Activated T-helper 2 cell treated with anti-CD3 and anti-CD28 coated beads, Interferon-gamma antibody, Interleukin-2, Interleukin-4, amounts not matched to agents 10 μg/mL and 5 μg/mL and 100 μg/mL, durations not matched to agents 14 hours and 24 hours and 36 hours (primary cell): Measurements from ENCODE around the gene PIK3CD. TPM values are rescaled to one million over a fixed set of nuclear protein-coding genes. Genes with fewer than 3 reads are reported as not detected.
A peak's percentile ranks its signal among the peaks of the same experiment; 100 is the strongest.
"Not testable (repeated sequence)": the region's sequence is repeated elsewhere in the genome, so short reads cannot be mapped to it uniquely, and the experiment has no call there.

ENCODE experiments used
- DNase-seq: peaks from one replicate; pipeline ENCODE4 v3.0.0; 2021; ENCODE audit warnings: low spot score
- H3K27ac Mint-ChIP-seq: one replicate; pipeline ENCODE4 v1.8.0; 2021; ENCODE audit warnings: mixed read lengths
- H3K27me3 Mint-ChIP-seq: one replicate; pipeline ENCODE4 v1.8.0; 2021; ENCODE audit warnings: low read depth, mixed read lengths
- H3K36me3 Mint-ChIP-seq: one replicate; pipeline ENCODE4 v1.8.0; 2021; ENCODE audit warnings: low read depth, mixed read lengths
- H3K4me1 Mint-ChIP-seq: one replicate; pipeline ENCODE4 v1.8.0; 2021; ENCODE audit warnings: low read depth, mixed read lengths
- H3K4me3 Mint-ChIP-seq: one replicate; pipeline ENCODE4 v1.8.0; 2021; ENCODE audit warnings: low read depth, mild to moderate bottlenecking, moderate library complexity, mixed read lengths
- H3K9me3 Mint-ChIP-seq: one replicate; pipeline ENCODE4 v1.8.0; 2021; ENCODE audit warnings: mixed read lengths
- intact Hi-C: fragments of 100-400 bp; cut with micrococcal nuclease; formaldehyde crosslinking; loops from one replicate; pipeline ENCODE4 v1.15.1; 2023
- total RNA-seq: library from RNA; stranded (reverse); gene quantifications from 2 replicates; pipeline ENCODE4 v1.2.3, GENCODE V29; 2022

The PIK3CD gene
- total RNA-seq, 1 donor from 2014 or later: 184 TPM

- H3K27me3 Mint-ChIP-seq: no peaks in the 10 kb centered on the region
- peaks cover 14% of the 10 kb centered on the region for H3K36me3 Mint-ChIP-seq
- no peak for DNase-seq
- H3K9me3 Mint-ChIP-seq: no peaks in the 10 kb centered on the region
- H3K4me1 Mint-ChIP-seq: peaks cover 1% of the 10 kb centered on the region
- H3K4me3 Mint-ChIP-seq: no peak overlapping the region
- no peak overlapping the region for H3K27ac Mint-ChIP-seq
- intact Hi-C loops: no loop called here
Measured at GRCh38 chr1:9611716-9612115, 39.8 kb upstream of the PIK3CD start.

GRCh38 chr1:9612162-9612845, 39.2 kb upstream of the PIK3CD start:
- Mint-ChIP-seq H3K4me1 (peaks cover 1% of the 10 kb centered on the region), H3K4me3 (no peak overlapping the region), H3K27ac (no peak overlapping the region), H3K36me3 (peaks cover 14% of the 10 kb centered on the region), H3K9me3 (no peaks in the 10 kb centered on the region), H3K27me3 (no peaks in the 10 kb centered on the region)
- intact Hi-C loops: no loop called here
- DNase-seq: no peak

- H3K4me1 Mint-ChIP-seq: peaks cover 1% of the 10 kb centered on the region
- no peaks in the 10 kb centered on the region for H3K27me3 Mint-ChIP-seq
- no peak overlapping the region for H3K27ac Mint-ChIP-seq
- no peak overlapping the region for H3K4me3 Mint-ChIP-seq
- peaks cover 14% of the 10 kb centered on the region for H3K36me3 Mint-ChIP-seq
- DNase-seq: no peak
- intact Hi-C loops: no loop called here
- H3K9me3 Mint-ChIP-seq: no peaks in the 10 kb centered on the region
Measured at GRCh38 chr1:9612871-9613624, 38.5 kb upstream of the PIK3CD start.

GRCh38 chr1:9613625-9614299, 37.8 kb upstream of the PIK3CD start:
- peaks cover 14% of the 10 kb centered on the region for H3K36me3 Mint-ChIP-seq
- no peaks in the 10 kb centered on the region for H3K9me3 Mint-ChIP-seq
- no peaks in the 10 kb centered on the region for H3K27me3 Mint-ChIP-seq
- intact Hi-C loops: no loop called here
- no peak overlapping the region for H3K27ac Mint-ChIP-seq
- no peak for DNase-seq
- peaks cover 1% of the 10 kb centered on the region for H3K4me1 Mint-ChIP-seq
- no peak overlapping the region for H3K4me3 Mint-ChIP-seq

GRCh38 chr1:9615316-9616063, 36.0 kb upstream of the PIK3CD start:
- H3K36me3 Mint-ChIP-seq: peaks cover 10% of the 10 kb centered on the region
- no peak overlapping the region for H3K27ac Mint-ChIP-seq
- DNase-seq: peak; percentile 43
- peaks cover 1% of the 10 kb centered on the region for H3K4me1 Mint-ChIP-seq
- H3K27me3 Mint-ChIP-seq: no peaks in the 10 kb centered on the region
- H3K4me3 Mint-ChIP-seq: no peak overlapping the region
- no peaks in the 10 kb centered on the region for H3K9me3 Mint-ChIP-seq
- intact Hi-C loops: no loop called here

- intact Hi-C loops: no loop called here
- peaks cover 2% of the 10 kb centered on the region for H3K27me3 Mint-ChIP-seq
- no peak overlapping the region for H3K27ac Mint-ChIP-seq
- DNase-seq: no peak
- H3K9me3 Mint-ChIP-seq: no peaks in the 10 kb centered on the region
- no peaks in the 10 kb centered on the region for H3K36me3 Mint-ChIP-seq
- no peak overlapping the region for H3K4me3 Mint-ChIP-seq
- H3K4me1 Mint-ChIP-seq: peaks cover 1% of the 10 kb centered on the region
Measured at GRCh38 chr1:9618909-9619679, 32.4 kb upstream of the PIK3CD start.

- peaks cover 5% of the 10 kb centered on the region for H3K4me1 Mint-ChIP-seq
- intact Hi-C loops: loop anchor here (10.0 kb wide), 1 partner anchor 594 kb away; the partner anchor contains the start of gene KIF1B
Measured at GRCh38 chr1:9621032-9621431, 30.5 kb upstream of the PIK3CD start.

GRCh38 chr1:9624081-9624480, 27.4 kb upstream of the PIK3CD start:
- no peak for DNase-seq
- intact Hi-C loops: loop anchor here (10.0 kb wide), 1 partner anchor 591 kb away; the partner anchor contains the start of gene KIF1B
- Mint-ChIP-seq H3K36me3 (no peaks in the 10 kb centered on the region), H3K4me3 (no peak overlapping the region), H3K27me3 (peaks cover 3% of the 10 kb centered on the region), H3K27ac (no peak overlapping the region), H3K9me3 (no peaks in the 10 kb centered on the region), H3K4me1 (peaks cover 25% of the 10 kb centered on the region)

More at GRCh38 chr1:9621032-9621431, 30.5 kb upstream of the PIK3CD start:
- no peaks in the 10 kb centered on the region for H3K36me3 Mint-ChIP-seq
- DNase-seq: no peak
- peaks cover 3% of the 10 kb centered on the region for H3K27me3 Mint-ChIP-seq
- no peaks in the 10 kb centered on the region for H3K9me3 Mint-ChIP-seq
- H3K27ac Mint-ChIP-seq: no peak overlapping the region
- H3K4me3 Mint-ChIP-seq: no peak overlapping the region

- H3K27me3 Mint-ChIP-seq, H3K4me3 Mint-ChIP-seq, H3K27ac Mint-ChIP-seq, H3K9me3 Mint-ChIP-seq, DNase-seq, H3K36me3 Mint-ChIP-seq: not testable (repeated sequence)
- H3K4me1 Mint-ChIP-seq: peaks cover 27% of the 10 kb centered on the region
- intact Hi-C loops: loop anchor here (5.0 to 10.0 kb wide), 3 partner anchors 47 to 590 kb away; partner anchors contain the start of gene KIF1B
Measured at GRCh38 chr1:9625030-9625429, 26.5 kb upstream of the PIK3CD start.

GRCh38 chr1:9626201-9626608, 25.3 kb upstream of the PIK3CD start:
- H3K36me3 Mint-ChIP-seq: peaks cover 14% of the 10 kb centered on the region
- H3K27me3 Mint-ChIP-seq: peaks cover 3% of the 10 kb centered on the region
- peak; percentile 30 for DNase-seq
- peak overlapping the region; percentile 80 for H3K27ac Mint-ChIP-seq
- intact Hi-C loops: loop anchor here (5.0 to 10.0 kb wide), 3 partner anchors 46 to 589 kb away; partner anchors contain the start of gene KIF1B
- H3K9me3 Mint-ChIP-seq: no peaks in the 10 kb centered on the region
- H3K4me3 Mint-ChIP-seq: peak overlapping the region; percentile 96
- peaks cover 33% of the 10 kb centered on the region for H3K4me1 Mint-ChIP-seq

GRCh38 chr1:9628541-9629444, 22.7 kb upstream of the PIK3CD start:
- H3K4me1 Mint-ChIP-seq: peaks cover 45% of the 10 kb centered on the region
- peaks cover 3% of the 10 kb centered on the region for H3K27me3 Mint-ChIP-seq
- peak overlapping the region; percentile 96 for H3K4me3 Mint-ChIP-seq
- H3K36me3 Mint-ChIP-seq: peaks cover 38% of the 10 kb centered on the region
- peak; percentile 71 for DNase-seq
- intact Hi-C loops: loop anchor here (1.0 to 10.0 kb wide), 6 partner anchors 26 to 586 kb away; partner anchors contain the start of gene KIF1B
- H3K9me3 Mint-ChIP-seq: no peaks in the 10 kb centered on the region
- H3K27ac Mint-ChIP-seq: peak overlapping the region; percentile 96
